ENCODE measurements around the gene GNG14.
"Not testable (repeated sequence)": the region's sequence is repeated elsewhere in the genome, so short reads cannot be mapped to it uniquely, and the experiment has no call there.

The GNG14 gene

DNA sequence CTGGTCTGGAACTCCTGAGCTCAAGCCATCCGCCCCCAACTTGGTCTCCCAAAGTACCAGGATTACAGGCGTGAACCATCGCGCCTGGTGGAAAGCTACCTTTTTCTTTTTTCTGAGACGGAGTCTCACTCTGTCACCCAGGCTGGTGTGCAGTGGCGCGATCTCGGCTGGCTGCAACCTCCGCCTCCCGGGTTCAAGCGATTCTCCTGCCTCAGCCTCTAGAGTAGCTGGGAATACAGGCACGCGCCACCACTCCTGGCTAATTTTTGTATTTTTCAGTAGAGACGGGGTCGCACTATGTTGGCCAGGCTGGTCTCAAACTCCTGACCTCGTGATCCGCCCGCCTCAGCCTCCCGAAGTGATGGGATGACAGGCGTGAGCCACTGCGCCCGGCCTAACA lies 9.6 kb downstream of the GNG14 start:
- DNase-seq = not testable (repeated sequence)

DNA sequence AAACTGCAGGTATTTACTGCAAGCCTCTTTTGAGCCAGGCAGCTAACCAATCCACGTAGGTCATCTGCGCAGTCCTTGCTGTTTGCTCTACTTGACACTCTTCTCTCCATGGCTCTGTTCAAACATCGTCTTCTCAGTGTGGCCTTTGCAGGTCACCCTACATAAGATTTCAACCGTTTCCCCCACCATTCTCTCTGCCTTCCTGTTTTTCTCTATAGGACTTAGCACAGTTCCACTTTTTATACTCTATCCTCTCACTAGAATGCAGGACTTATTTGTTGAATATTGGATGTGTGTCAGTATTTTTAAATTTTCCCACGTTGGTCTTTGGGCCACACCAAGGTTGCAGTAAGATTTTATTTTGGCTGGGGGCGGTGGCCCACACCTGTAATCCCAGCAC lies 10.3 kb downstream of the GNG14 start:
- DNase-seq = no peak

DNA sequence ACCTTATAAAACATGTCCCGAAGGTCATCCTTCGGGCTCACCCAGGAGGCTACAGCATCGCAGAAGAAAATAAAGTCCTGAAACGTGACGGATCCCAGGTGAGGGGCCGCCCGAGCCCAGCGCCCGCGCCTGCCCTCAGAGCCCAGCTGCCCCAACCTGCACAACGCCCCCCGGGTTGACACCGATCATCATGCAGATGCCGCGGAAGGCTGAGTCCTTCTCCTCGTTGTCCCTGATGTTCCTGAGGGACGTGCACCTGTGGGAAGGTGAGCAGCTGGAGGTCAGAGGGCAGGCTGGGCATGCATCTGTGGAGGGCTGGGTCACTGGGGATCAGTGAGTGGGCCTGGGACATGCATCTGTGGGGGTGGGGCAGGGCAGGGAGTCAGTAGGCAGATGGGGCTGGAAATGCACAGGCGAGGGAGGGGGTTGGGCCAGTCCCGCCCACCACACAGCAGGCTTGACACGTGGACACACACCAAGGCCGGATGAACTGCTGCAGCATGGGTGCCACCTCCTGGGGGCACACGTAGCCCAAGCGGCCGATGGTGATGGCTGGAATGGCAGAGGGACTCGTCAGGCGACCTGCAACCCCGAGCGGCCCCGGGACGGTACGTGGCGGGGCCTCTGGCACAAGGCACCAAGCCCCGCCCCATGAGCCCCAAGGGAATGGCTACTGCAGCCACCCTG lies 13.9 kb downstream of the GNG14 start:
- DNase-seq = no peak

DNA sequence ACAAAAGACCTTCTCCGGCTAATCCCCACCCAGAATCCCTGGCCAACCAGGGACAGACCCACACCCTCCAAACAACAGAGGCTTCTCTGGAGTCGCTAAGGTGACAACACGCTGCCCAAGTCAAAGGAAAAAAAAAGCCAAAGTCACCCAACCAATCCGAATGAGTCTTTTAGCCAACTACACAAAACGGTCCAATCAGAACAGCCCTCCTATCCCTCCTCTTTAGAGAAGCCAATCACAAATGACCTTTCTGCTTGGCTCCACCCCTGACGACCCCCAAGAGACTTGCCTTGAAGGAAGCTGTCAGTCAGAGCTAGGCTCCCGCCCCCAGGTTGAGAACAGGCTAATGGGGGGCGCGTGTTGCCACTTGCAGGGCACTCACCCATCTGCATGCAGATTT lies 15.2 kb downstream of the GNG14 start:
- peak; percentile 74 for DNase-seq

DNA sequence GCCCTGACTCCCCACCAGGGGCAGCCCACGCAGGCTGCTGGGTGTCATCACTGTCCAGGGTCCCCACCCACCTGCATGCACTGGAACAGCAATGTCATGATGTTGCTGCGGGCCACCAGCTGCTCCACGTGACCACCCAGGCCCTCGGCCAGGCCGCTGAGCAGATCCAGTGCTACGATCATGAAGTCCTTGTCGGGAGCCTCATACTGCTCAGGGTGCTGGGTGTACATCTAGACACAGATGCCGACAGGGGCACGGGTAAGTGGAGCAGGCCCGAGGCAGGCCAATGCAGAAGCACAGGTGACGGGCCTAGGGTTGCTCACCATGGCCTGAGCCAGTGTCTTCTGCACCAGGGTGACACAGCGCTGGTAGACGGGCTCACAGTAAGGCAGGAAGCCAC lies 17.4 kb downstream of the GNG14 start:
- DNase-seq = no peak

DNA sequence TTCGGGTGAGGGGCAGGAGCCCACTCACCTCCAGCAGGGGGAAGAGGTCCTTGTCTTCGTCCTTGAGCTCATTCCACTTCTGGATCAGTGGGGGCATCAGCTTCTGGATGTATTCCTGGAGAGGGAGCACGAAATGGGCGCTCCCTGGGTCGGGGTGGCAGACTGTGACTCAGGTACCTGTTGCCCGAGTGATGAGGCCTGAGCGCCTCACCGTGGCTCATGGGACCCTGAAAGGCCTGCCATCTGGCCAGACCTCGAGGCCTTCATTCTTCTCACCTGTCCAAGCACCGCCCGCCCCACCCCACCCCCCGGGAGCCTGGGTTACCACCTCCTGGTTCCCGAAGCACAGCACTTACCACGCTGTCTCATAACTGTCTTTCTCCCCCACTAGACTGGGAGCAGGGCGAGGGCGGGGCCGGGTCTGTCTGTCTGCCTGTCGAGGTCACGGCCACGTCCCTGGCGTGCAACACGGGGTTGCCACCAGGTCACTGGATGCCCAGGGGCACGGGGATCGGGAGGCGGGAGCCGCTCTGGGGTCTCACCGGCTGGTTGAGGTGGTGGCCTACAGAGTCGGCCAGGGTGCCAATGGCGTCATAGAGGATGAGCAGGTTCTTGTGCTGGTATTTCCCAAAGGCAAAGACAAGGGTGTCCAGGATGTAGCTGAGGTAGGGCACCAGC lies 18.0 kb downstream of the GNG14 start:
- no peak for DNase-seq

DNA sequence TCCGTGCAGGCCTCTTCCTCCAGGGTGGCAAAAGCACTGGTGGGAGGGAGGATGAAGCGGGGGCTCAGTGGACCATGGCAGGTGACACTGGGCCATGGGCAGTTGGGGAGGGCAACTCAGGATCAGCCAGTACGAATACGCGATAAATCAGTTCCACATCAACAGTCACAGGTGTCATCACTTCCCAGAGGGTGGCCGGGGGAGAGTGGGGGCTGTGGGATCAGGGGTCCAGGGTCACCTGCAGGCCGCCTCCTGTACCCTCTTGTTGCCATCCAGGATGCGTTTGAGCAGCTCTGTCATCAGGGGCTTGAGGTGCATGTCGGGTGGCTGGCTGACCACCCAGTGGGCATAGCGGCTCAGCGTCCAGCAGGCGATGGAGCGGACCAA lies 18.5 kb downstream of the GNG14 start:
- no peak for DNase-seq

DNA sequence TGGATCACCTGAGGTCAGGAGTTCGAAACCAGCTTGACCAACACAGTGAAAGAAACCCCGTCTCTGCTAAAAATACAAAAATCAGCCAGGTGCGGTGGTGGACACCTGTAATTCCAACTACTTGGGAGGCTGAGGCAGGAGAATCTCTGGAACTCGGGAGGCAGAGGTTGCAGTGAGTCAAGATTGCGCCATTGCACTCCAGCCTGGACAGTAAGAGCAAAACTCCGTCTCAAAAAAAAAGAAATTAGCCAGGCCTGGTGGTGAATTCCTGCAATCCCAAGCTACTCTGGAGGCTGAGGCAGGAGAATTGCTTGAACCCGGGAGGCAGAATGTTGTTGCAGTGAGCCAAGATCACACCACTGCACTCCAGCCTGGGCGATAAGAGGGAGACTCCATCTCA lies 20.8 kb downstream of the GNG14 start:
- no peak for DNase-seq

DNA sequence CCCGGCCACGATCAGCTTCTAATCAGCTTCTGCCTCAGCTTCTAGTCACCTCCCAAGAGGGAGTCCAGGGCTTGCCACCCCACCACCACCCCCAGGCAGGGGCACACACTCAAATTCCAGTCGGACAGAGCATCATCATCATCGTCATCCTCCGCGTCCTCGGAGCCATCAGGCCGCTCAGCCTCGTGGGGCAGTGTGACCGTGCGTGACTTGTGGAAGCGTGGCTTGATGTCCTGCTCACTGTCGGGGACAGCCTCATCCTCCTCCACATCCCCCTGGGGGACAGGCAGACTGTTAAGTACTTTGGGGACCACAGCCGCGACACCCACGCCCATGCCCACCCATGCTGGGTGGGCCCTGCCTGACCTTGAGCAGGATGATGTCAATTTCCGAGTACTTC lies 23.4 kb downstream of the GNG14 start:
- DNase-seq = no peak

DNA sequence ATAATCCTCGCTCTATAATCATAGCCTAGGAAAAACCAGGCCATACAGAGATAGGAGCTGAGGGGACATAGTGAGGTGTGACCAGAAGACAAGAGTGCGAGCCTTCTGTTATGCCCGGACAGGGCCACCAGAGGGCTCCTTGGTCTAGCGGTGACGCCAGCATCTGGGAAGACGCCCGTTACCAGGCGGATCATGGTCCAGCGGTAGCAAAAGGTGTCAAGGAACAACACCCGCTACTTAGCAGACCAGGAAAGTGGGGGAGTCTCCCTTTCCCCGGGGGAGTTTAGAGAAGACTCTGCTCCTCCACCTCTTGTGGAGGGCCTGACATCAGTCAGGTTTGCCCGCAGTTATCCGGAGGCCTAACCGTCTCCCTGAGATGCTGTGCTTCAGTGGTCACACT lies 24.3 kb downstream of the GNG14 start:
- DNase-seq = not testable (repeated sequence)

DNA sequence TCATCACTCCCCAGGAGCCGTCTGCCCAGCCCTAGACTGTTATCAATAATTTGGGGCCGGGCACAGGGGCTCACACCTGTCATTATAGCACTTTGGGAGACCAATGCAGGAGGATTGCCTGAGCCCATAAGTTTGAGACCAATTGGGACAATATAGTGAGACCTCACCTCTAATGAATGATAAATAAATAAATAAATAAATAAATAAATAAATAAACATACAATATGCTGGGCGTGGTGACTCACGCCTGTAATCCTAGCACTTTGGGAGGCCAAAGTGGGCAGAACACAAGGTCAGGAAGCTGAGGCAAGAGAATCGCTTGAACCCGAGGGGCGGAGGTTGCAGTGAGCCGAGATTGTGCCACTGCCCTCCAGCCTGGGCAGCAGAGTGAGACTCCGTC lies 25.5 kb downstream of the GNG14 start:
- not testable (repeated sequence) for DNase-seq

DNA sequence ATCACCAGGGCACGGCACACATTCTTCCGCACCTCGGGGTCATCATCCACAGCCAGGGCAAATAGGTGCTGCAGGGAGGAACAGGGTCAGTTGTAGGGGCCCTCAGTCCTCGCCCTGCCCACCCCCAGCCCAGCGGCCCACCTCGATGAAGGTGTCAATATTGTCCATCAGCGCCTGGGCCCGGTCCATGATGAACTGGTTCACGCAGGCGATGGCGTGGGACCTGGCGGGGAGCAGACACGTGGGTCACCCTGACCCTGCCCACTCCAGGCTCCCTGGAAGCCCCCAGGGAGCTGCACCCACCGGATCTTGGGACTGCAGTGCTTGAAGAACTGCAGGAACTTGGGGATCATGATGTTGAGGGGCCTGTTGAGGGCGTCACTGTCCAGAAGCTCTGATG lies 27.3 kb downstream of the GNG14 start:
- DNase-seq = no peak

DNA sequence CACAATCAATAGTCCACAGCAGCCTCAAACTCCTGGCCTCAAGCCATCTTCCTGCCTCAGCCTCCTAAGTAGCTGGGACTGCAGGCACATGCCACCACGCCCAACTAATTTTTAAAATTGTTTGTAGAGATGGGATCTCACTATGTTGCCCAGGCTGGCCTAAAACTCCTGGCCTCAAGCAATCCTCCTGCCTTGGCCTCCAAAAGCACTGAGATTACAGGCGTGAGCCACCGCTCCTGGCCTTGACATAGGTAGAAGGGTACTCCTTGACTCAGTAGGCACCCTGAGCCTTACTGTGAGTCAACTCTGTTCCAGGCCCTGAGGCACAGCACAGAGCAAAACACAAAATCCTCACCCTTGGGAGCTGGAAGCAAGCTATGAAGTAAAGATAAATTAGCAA lies 28.1 kb downstream of the GNG14 start:
- no peak for DNase-seq

DNA sequence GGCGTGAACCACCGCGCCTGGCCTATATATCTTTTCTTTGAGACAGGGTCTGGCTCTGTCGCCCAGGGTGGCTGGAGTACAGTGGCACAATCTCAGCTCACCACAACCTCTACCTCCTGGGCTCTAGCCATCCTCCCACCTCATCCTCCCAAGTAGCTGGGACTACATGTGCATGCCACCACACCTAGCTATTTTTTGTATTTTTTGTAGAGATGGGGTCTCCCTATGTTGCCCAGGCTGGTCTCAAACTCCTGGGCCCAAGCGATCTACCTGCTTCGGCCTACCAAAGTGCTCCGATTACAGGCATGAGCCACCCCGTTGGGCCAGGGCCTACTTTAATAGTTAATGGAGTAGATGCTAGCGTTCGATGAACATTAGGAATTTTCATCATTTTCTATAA lies 32.5 kb downstream of the GNG14 start:
- DNase-seq = no peak

DNA sequence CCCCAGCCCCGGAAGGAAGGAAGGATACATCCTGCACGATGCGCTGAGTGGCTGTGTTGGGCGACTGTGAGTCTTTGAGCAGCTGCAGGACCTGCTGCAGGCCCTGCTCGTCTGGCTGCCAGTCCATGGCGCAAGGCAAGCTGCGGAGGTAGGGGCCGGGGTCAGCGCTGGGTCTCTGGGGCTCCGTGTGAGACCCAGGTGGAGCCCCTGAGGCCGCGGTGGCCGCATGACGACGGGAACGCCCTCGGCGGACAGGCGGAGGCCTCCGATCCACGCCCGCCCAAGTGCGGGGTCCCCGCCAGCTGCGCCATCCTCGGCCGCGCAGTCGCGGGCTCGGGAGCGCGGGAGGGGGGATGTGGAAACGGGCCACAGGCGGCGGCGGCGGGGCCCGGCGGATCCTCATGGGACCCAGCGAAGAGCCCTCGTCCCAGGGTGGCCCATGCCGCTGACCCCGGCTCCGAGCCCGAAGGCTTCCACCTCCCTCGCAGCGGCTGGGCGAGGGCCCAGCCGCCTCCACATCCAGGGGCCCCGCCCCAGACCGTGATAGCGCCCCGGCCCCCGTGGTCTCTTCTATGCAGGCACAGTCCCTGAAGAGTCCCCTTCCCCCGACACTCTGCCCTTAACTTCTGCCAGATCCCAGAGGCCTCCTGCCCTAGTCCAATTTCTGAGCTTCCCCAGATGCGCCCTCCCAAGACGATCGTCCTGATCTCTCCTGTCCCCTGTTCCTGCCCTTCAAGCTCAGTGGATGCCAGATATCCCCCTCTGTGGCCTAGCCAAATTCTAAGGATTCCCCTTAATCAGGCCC lies 33.3 kb downstream of the GNG14 start:
- no peak for DNase-seq

DNA sequence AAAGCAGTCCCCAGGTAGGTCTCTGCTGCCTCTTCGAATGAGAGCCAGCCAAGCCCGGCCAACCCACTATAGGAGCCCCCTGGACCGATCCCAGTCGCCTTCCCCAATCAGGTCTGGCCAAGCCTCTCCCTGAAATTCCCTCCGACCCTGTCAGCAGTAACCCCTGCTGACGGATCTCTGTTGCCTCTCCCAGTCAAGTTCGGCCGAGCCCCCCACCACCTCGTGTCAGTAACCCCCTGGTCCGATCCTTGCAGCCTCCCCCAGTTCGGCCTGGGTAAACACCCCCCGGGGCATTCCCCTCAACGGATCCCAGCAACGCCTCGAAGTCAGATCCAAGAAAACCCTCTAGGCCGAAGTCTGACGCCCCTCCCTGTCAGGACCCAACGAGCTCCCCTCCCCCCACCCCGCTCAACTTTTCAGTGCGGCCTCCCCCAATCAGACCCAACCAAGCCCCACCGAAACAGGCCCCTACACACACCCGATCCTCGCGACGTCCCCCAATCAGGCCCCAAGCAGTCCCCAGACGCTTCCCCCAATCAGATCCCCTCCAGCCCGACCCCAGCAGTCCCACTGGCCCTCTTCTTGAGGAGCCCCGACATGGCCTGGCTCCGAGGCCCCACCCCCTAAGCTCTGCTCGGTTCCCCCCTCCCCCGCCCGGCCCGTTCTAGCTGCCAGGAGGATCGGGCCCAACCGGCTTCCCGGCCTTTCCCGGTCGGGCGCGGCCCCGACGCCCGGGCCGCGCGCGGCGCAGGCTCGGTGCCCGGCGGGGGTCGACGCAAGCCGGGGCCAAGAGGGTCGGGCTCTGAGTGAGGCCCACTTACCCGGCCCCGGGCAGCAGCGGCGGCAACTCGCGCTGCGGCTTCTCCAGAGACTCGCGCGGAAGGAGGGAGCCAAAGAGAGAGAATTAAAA lies 34.1 kb downstream of the GNG14 start:
- peak; percentile 44 for DNase-seq

DNA sequence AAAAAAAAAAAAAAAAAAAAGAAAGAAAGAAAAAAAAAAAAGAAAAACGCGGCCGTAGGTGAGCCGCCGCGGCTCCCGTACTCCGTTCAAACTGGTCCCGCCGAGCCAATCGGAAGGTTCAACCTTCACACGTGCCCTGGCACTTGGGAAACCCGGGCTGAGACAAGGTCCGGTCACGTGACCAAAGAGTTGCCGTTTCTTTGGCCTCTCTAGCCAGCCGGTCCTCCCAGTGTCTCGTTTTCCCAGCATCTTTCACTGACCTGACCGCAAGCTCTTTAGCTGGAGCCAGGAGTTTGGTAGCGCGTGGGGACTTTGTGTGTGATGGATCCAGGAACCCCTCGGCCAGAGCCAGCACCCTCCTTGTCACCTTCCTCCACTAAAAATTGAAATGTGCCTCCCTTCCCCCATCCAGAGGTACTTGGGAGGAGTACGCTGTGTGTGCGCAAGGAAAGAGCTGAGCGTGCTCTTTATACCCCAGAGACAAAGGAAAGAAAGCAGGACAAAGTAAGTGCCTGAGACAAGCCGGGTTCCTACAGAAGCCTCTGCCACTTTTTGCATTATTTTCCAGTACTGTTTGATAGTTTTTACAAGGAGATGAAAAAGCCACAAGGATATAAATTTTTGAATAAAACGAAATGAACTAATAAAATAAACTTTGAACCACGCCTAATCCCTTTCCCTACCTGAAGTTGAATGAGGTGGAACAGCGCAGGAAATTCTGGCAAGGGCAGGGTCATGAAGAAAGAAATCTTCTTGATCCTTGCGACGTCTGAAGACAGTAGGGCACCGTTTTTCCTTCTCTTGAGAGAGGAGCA lies 35.0 kb downstream of the GNG14 start:
- DNase-seq = peak; percentile 99

DNA sequence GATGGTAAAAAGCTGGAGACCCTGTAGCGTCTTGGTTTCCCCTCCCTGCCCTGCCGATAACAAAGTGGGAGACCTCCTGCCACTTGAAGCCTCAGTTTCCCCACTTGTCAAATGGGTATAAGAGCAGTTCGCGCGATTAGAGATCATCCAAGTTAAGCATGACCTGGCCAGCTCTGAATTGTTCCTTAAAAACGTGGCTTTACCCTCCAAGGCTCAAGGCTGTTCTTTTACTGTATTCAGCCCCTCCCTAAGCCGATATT lies 35.5 kb downstream of the GNG14 start:
- DNase-seq = peak; percentile 26

DNA sequence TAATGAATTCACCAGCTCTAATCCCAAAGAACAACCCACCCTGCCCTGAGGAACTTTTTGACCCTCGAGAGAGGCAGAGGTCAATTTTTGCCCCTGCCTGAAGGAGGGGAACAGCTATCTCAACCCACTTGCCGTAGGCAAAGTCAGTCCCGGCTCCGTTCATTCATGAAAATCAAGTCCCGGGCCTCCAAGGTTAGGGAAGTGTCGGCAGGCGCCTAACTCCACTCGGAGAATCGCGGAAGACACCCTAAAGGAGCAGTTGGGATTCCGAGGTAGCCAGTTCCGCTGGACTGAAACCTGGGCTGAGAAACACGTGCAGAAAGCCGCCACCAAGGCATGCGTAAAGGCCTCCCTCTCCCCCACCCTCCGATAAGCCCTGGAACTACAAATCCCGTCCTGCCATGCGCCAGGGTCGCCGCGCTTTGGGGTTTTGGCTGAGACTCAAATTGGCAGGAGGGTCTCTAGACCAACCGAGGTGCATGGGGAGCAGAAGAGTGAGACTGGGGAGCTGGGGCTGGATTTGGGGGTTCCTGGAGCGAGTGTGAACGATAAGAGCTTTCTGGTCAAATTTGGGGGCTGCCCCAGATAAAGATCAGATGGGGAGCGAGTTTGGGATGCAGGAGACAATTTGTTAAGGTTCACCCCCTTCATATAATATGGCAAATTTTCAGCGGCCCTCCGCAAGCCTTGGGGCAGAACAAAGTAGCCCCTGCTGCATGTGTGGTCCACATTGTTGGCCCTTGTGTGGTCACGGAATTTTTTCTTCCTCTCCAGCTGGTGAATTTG lies 36.0 kb downstream of the GNG14 start, which contains the start of gene TNPO2:
Gene TNPO2, minus strand, starts transcription at position 292 of the 786 bp plus-strand sequence. CDS start 2,955 bp downstream, outside the sequence.
- DNase-seq = peak; percentile 77

DNA sequence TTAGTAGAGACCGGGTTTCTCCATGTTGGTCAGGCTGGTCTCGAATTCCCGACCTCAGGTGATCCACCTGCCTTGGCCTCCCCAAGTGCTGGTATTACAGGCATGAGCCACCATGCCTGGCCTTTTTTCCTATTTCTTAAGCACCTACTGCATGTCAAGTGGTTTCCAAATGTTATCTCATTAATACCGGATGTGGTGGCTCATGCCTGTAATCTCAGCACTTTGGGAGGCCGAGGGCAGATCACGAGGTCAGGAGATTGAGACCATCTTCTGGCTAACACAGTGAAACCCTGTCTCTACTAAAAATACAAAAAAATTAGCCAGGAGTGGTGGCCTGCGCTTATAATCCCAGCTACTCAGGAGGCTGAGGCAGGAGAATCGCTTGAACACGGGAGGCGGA lies 37.8 kb downstream of the GNG14 start:
- not testable (repeated sequence) for DNase-seq

DNA sequence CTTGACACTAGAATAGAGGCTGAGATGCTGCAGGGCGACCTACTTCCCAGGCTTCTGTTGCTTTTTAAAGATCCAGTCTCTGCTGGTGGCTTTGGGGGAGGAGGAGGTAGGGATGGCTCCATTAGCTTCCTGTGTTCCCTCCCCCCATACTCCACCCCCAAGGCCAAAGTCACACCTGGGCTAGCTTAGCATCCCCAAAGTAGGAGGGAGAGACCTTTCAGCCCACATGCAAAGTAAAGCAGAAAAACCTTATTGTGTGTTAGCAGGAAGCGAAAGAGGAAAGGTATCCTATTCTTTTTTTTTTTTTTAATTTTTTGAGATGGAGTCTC lies 39.2 kb downstream of the GNG14 start:
- DNase-seq = no peak

Data from NCI-H2171 (cell line).